Measurements from ENCODE around the gene MTFR1L. TPM values are rescaled to one million over a fixed set of nuclear protein-coding genes. Genes with fewer than 3 reads are reported as not detected.

MTFR1L gene
- polyA plus RNA-seq, 1 donor = 69.8 TPM

DNA sequence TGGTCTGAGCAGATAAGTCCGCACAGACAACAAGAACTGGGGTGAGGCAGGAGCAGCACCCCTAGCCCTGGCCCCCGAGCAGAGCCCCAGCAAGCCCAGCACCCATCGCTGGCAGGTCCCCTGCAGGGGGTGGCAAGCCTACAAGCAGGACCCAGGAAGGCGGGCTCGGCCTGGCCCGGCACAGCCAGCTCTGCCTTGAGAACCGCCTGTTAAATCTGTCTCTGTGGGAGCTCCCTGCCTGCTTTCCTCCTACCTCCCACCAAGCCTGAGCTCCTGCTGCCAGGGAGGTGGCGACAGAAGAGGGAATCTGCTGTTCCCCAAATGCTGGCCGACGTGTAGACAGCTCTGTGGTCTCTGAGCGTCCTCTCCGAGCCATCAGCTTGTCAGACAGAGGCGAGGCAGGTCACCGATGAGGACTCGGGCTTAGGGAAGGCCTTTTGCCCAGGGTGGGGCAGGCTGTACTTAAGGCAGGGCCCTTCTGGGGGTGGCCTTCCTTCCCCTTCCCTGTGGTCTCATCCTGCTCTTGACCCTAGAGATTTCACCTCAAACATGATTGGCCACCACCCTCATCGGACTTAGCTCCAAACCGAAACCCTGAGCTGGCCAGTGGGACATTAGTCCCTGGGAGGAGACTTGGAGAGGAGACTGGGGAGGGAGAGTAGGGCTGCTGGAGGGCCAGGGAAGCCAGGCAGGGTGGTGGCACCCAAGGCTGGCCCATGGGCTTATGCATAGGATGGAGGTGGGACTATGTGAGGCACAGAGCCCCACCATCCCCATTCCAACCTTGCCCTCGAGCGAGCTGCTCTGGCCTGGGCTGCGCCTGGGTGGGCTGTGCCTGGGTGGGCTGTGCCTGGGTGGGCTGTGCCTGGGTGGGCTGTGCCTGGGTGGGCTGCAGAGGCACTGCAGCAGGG is 12.0 kb upstream of the MTFR1L start:
- no CpG with 5 or more reads among the region's 20 CpGs for WGBS (ENCODE audit: insufficient coverage, low lambda C conversion rate)
- H3K4me1 ChIP-seq (ENCODE audit: control insufficient read depth, insufficient read depth, low read length) = no peaks in the 10 kb centered on the region
- peaks cover 69% of the 10 kb centered on the region for H3K36me3 ChIP-seq (ENCODE audit: control insufficient read depth, insufficient read depth, low read length)
- no peaks in the 10 kb centered on the region for H3K27me3 ChIP-seq (ENCODE audit: control insufficient read depth, insufficient read depth, low read length)
- H3K27ac ChIP-seq (ENCODE audit: low read length) = no peak overlapping the region
- no peak for DNase-seq
- H3K9me3 ChIP-seq (ENCODE audit: control insufficient read depth, low read depth, low read length) = no peaks in the 10 kb centered on the region
- H3K4me3 ChIP-seq (ENCODE audit: low read length) = no peak overlapping the region

DNA sequence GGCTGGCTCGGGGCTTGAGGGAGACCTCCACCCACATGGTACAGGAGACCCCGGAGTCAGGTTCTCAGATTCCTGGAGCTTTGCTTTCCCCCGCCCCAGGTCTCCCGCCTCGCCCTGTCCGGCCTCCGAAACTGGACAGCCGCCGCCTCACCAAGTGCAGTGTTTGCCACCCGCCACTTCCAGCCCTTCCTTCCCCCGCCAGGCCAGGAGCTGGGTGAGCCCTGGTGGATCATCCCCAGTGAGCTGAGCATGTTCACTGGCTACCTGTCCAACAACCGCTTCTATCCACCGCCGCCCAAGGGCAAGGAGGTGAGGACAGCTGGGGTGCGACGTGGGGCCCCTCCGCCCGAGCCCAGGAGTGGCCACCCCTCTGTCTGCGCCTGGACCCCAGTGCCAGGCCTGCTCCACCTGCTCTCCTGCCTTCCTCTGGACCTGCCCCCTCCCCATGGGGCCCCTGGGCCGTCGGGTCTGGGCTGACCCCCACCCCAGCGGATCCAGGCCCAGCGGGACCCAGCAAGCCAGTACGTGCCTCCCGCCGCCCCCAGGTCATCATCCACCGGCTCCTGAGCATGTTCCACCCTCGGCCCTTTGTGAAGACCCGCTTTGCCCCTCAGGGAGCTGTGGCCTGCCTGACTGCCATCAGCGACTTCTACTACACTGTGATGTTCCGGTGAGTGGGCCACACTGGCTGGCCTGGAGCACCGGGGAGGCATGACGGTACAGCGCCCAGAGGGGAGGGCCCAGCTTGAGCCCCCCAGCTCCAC is 11.1 kb upstream of the MTFR1L start:
- no peak overlapping the region for H3K27ac ChIP-seq (ENCODE audit: low read length)
- H3K9me3 ChIP-seq (ENCODE audit: control insufficient read depth, low read depth, low read length) = no peaks in the 10 kb centered on the region
- no peaks in the 10 kb centered on the region for H3K4me1 ChIP-seq (ENCODE audit: control insufficient read depth, insufficient read depth, low read length)
- H3K27me3 ChIP-seq (ENCODE audit: control insufficient read depth, insufficient read depth, low read length) = no peaks in the 10 kb centered on the region
- no peak overlapping the region for H3K4me3 ChIP-seq (ENCODE audit: low read length)
- no peak for DNase-seq
- WGBS (ENCODE audit: insufficient coverage, low lambda C conversion rate) = no CpG with 5 or more reads among the region's 34 CpGs
- peaks cover 71% of the 10 kb centered on the region for H3K36me3 ChIP-seq (ENCODE audit: control insufficient read depth, insufficient read depth, low read length)

DNA sequence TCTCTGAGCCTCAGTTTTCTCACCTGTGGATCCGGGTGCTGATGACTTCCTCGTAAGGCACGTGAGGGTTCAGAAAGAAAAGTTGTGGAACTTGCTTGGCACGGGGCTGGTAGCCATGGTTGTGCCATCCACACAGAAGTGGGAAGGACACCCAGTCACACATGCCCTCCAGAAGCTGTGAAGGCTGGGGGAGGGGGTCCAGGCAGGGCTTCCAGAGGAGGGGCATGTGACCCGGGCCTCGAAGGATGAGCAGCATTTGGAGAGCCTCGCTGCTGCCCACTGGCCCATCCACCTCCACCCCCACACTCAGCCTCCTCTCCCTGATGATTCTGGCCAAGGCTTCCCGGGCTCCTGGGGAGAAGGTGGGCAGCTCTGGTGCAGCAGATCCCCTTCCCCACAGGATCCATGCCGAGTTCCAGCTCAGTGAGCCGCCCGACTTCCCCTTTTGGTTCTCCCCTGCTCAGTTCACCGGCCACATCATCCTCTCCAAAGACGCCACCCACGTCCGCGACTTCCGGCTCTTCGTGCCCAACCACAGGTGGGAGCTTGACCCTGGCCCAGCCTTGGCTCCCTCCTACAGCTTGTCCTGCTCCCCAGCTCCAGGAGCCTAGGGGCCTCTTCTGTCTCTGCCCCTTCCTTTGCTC is 10.3 kb upstream of the MTFR1L start:
- no peaks in the 10 kb centered on the region for H3K27me3 ChIP-seq (ENCODE audit: control insufficient read depth, insufficient read depth, low read length)
- no peaks in the 10 kb centered on the region for H3K9me3 ChIP-seq (ENCODE audit: control insufficient read depth, low read depth, low read length)
- peaks cover 79% of the 10 kb centered on the region for H3K36me3 ChIP-seq (ENCODE audit: control insufficient read depth, insufficient read depth, low read length)
- DNase-seq = no peak
- WGBS (ENCODE audit: insufficient coverage, low lambda C conversion rate) = no CpG with 5 or more reads among the region's 18 CpGs
- no peaks in the 10 kb centered on the region for H3K4me1 ChIP-seq (ENCODE audit: control insufficient read depth, insufficient read depth, low read length)
- no peak overlapping the region for H3K4me3 ChIP-seq (ENCODE audit: low read length)
- no peak overlapping the region for H3K27ac ChIP-seq (ENCODE audit: low read length)

DNA sequence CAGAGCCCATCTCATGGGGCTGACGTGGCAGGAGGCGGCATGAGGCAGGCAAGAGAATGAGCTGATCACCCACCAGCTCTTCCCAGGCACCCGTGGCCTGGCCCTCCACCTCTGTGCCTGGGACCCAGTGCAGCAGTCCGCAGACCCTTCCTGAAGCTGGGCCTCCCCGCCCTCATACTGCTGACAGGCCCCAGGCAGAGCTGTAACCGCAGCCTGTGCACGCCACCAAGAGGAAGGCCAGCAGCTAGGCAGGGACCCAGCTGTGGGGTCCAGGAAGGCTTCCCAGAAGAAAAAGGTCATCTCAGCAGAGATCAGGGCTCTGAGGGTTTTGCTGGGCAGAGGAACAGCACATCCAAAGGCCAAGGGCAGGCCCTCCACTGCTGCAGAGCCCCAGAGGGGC is 9.8 kb upstream of the MTFR1L start:
- no CpG with 5 or more reads among the region's 7 CpGs for WGBS (ENCODE audit: insufficient coverage, low lambda C conversion rate)
- H3K27me3 ChIP-seq (ENCODE audit: control insufficient read depth, insufficient read depth, low read length) = no peaks in the 10 kb centered on the region
- DNase-seq = no peak
- no peak overlapping the region for H3K4me3 ChIP-seq (ENCODE audit: low read length)
- no peak overlapping the region for H3K27ac ChIP-seq (ENCODE audit: low read length)
- peaks cover 80% of the 10 kb centered on the region for H3K36me3 ChIP-seq (ENCODE audit: control insufficient read depth, insufficient read depth, low read length)
- no peaks in the 10 kb centered on the region for H3K4me1 ChIP-seq (ENCODE audit: control insufficient read depth, insufficient read depth, low read length)
- no peaks in the 10 kb centered on the region for H3K9me3 ChIP-seq (ENCODE audit: control insufficient read depth, low read depth, low read length)

DNA sequence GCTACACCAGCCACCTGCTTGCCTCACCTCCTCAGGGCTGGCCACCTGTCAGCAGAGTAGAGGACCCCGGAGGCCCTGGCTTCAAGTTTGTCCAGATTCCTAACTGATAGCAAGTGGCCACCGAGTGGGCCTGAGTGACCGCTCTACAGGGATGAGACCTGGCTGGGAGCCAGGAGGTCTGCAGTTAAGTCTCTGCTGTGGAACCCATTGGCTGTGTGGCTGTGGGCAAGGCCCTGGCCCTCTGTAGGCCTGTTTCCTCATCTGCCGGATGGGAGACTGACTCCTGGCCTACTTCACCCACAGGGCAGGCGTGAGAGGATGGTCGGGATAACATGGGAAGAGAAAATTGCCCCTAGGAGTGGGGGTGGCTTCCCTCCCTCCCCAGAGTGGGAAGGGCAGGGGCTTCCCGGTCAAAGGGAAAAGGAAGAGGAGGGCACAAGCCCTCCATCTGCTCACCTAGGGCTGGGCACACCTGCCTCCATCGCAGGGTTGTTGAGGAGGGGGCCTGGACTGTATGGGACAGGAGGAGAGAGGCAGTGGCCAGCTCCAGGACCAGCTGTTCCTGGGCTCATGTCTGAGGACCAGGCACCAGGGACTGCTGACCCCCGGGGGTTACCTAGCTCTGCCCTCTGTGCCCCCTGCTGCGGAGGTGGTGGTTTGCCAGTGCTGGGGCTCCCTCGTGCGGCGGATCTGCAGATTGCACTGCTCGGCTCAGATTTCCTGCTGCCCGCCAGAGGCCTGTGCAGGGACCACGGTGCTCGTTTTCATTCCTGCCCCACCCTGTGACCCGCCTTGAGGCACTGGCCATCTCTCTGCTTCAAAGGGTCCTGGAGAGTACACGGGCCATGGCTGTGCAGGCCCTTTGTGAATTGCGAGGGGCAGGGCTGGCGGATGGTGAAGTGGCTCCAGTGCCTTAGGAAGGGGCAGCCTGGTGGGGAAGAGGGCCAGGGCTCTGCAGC is 9.1 kb upstream of the MTFR1L start:
- no peak overlapping the region for H3K27ac ChIP-seq (ENCODE audit: low read length)
- H3K27me3 ChIP-seq (ENCODE audit: control insufficient read depth, insufficient read depth, low read length) = no peaks in the 10 kb centered on the region
- H3K9me3 ChIP-seq (ENCODE audit: control insufficient read depth, low read depth, low read length) = no peaks in the 10 kb centered on the region
- no peak overlapping the region for H3K4me3 ChIP-seq (ENCODE audit: low read length)
- no CpG with 5 or more reads among the region's 21 CpGs for WGBS (ENCODE audit: insufficient coverage, low lambda C conversion rate)
- H3K36me3 ChIP-seq (ENCODE audit: control insufficient read depth, insufficient read depth, low read length) = peaks cover 80% of the 10 kb centered on the region
- peak in 1 of 2 donors; percentile 28 for DNase-seq
- H3K4me1 ChIP-seq (ENCODE audit: control insufficient read depth, insufficient read depth, low read length) = no peaks in the 10 kb centered on the region

DNA sequence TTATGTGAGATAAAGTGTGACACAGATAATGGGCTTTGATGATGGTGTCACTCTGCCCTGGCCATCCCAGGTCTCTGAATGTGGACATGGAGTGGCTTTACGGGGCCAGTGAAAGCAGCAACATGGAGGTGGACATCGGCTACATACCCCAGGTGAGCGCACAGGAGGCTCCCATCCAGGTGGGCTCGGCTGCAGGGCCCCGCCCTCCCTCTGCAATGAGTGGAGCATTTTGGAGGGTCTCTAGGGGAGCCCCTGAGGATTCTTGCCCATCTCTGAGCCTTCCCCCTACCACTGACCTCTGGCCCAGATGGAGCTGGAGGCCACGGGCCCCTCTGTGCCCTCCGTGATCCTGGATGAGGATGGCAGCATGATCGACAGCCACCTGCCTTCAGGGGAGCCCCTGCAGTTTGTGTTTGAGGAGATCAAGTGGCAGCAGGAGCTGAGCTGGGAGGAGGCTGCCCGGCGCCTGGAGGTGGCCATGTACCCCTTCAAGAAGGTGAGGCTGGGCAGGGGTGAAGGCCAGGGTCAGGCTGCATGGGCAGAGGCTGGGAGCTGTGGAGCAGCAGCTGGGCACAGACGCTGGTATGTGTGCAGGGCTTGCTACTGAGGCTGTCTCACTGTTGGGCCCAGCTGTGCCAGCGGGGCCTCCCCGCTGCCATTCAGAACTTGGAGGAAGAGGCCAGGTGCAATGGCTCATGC is 8.2 kb upstream of the MTFR1L start:
- no peak overlapping the region for H3K4me3 ChIP-seq (ENCODE audit: low read length)
- no peaks in the 10 kb centered on the region for H3K9me3 ChIP-seq (ENCODE audit: control insufficient read depth, low read depth, low read length)
- no peak overlapping the region for H3K27ac ChIP-seq (ENCODE audit: low read length)
- no peaks in the 10 kb centered on the region for H3K4me1 ChIP-seq (ENCODE audit: control insufficient read depth, insufficient read depth, low read length)
- no peaks in the 10 kb centered on the region for H3K27me3 ChIP-seq (ENCODE audit: control insufficient read depth, insufficient read depth, low read length)
- DNase-seq = no peak
- no CpG with 5 or more reads among the region's 13 CpGs for WGBS (ENCODE audit: insufficient coverage, low lambda C conversion rate)
- peaks cover 80% of the 10 kb centered on the region for H3K36me3 ChIP-seq (ENCODE audit: control insufficient read depth, insufficient read depth, low read length)

DNA sequence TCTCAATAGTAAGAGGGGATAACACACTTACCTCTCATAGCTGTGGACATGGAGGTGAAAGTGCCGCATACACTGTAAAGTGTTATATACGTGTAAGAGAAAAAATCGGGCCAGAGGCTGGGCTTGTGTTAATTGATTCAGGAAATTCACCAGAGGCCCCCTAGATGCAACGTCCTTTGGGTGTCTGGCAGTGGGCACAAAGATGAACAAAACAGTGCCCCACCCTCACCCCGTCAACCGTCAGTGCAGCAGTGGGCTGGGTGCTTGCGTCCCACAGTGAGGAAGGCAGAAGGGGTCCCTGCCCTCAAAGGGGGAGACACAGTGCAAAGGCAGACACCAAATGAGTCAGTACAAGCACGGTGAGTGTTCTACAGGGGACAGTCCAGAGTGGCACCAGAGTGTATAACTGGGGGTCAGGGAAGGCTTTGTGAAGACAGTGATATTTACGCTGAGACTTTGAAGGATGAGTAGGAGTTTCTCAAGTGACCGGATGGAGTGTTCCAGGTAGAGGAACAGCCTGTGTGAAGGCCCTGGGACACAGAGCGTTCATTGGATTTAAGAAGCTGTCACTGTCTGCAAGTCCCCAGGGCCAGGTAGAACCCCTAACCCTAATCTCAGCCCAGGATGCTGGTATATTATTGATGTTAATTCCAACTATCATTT is 6.6 kb upstream of the MTFR1L start:
- Histone ChIP-seq H3K27me3 (ENCODE audit: control insufficient read depth, insufficient read depth, low read length) (no peaks in the 10 kb centered on the region), H3K9me3 (ENCODE audit: control insufficient read depth, low read depth, low read length) (no peaks in the 10 kb centered on the region), H3K27ac (ENCODE audit: low read length) (no peak overlapping the region), H3K36me3 (ENCODE audit: control insufficient read depth, insufficient read depth, low read length) (peaks cover 69% of the 10 kb centered on the region), H3K4me1 (ENCODE audit: control insufficient read depth, insufficient read depth, low read length) (peaks cover 7% of the 10 kb centered on the region), H3K4me3 (ENCODE audit: low read length) (no peak overlapping the region)
- no CpG with 5 or more reads among the region's 11 CpGs for WGBS (ENCODE audit: insufficient coverage, low lambda C conversion rate)
- DNase-seq = no peak

DNA sequence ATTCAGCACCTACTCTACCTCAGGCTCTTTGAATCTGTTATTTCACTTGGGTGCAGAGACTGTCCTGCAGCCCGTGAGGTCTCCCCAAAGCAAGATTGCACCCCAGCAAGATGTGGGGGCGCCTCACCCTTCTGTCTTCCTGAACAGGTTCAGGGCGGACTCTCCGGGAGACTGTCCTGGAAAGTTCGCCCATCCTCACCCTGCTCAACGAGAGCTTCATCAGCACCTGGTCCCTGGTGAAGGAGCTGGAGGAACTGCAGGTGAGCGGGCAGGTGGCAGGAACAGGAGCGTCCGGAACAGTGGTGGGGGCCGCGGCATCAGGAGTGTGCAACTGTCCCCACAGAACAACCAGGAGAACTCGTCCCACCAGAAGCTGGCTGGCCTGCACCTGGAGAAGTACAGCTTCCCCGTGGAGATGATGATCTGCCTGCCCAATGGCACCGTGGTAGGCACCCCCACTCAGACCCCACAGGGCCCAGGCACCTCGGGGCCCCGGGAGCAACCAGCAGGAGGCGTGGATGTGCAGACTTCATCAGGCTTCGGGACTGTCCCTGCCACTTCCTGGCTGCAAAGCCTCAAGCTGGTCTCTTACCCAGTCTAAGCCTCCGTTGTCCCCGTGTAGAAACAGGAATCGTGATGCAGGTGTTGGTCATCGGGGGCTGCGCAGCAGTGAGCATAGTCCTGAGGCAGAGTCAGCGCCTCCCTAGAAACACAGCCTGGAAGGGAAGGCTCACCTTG is 5.9 kb upstream of the MTFR1L start:
- H3K9me3 ChIP-seq (ENCODE audit: control insufficient read depth, low read depth, low read length) = no peaks in the 10 kb centered on the region
- 90% methylated on average over 2 of the region's 24 CpGs for WGBS (ENCODE audit: insufficient coverage, low lambda C conversion rate)
- peaks cover 65% of the 10 kb centered on the region for H3K36me3 ChIP-seq (ENCODE audit: control insufficient read depth, insufficient read depth, low read length)
- no peak for DNase-seq
- H3K27me3 ChIP-seq (ENCODE audit: control insufficient read depth, insufficient read depth, low read length) = no peaks in the 10 kb centered on the region
- H3K27ac ChIP-seq (ENCODE audit: low read length) = no peak overlapping the region
- H3K4me3 ChIP-seq (ENCODE audit: low read length) = no peak overlapping the region
- peaks cover 14% of the 10 kb centered on the region for H3K4me1 ChIP-seq (ENCODE audit: control insufficient read depth, insufficient read depth, low read length)

Measured in large intestine (tissue), 3 donors.